AG10803 (cell line): ENCODE results near the gene ALX4.

Experiments used
- DNase-seq: peaks from one replicate; pipeline ENCODE4 v3.0.0; 2010; ENCODE audit warnings: low read depth
- H3K4me3 ChIP-seq: 2 replicates; pipeline ENCODE4 v1.5.1; 2011; ENCODE audit warnings: mild to moderate bottlenecking, low read length, control low read depth
- TF ChIP-seq, protein P1 (sequence below): conservative IDR thresholded peaks from 2 replicates; pipeline ENCODE4 v1.5.1; 2011; ENCODE audit warnings: mild to moderate bottlenecking, low read length, control low read depth, inconsistent platforms

The ALX4 gene

DNA sequence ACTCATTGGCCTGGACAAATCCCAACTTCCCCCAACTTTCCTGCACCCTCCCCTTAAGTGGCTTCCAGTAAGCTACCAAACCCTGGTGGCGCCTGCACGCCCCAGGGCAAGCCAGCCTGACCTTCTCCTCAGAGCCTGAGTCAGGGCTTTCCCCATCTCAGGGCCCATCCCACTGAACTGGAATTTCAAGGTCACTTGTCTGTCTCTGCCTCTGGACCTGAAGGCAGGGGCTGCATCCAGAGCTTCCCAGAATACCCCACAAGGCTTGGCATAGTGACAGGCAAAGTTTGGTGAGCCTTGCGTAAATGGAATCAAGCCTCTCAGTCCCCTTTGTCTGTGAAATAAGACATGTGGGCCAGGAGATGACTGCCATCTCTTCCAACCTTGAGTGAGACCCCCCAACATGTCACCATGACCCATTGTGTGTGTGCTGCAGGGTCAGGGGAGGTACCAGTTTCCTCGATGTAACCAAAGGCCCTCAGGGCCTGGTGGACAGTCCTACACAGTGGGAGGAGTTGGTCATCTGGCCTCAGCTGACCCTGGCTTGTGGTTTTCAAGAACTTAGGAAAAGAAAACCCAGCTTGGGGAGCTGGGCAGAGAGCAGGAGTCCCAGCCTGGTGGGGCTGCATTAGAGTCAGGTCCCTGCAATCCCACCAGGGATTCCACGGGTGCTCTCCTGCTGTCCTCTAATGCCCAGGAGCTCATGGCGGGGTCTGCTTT lies 8.9 kb downstream of the ALX4 start:
- TF ChIP-seq, protein P1, sequence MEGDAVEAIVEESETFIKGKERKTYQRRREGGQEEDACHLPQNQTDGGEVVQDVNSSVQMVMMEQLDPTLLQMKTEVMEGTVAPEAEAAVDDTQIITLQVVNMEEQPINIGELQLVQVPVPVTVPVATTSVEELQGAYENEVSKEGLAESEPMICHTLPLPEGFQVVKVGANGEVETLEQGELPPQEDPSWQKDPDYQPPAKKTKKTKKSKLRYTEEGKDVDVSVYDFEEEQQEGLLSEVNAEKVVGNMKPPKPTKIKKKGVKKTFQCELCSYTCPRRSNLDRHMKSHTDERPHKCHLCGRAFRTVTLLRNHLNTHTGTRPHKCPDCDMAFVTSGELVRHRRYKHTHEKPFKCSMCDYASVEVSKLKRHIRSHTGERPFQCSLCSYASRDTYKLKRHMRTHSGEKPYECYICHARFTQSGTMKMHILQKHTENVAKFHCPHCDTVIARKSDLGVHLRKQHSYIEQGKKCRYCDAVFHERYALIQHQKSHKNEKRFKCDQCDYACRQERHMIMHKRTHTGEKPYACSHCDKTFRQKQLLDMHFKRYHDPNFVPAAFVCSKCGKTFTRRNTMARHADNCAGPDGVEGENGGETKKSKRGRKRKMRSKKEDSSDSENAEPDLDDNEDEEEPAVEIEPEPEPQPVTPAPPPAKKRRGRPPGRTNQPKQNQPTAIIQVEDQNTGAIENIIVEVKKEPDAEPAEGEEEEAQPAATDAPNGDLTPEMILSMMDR = no peak
- H3K4me3 ChIP-seq = no peak overlapping the region
- DNase-seq = peak; percentile 49

DNA sequence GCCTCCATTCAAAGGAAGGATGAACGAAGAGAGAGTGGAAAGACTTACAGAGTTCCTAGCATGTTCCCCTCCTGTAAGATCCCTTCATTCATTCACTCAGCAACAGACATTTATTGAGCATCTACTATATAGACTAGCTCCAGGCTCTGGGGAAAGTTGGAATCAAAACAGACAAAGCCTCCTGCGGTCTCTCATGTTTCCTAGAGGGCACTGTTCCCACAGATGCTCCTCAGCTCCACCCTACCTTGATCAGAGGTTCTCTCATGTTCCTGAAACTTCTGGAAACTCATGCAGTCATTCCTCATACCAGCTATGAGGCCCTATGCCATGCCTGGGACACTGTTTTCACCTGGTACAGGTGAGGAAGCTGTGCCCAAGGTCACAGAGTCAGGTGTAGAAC lies 11.1 kb downstream of the ALX4 start:
- TF ChIP-seq, protein P1 = no peak
- H3K4me3 ChIP-seq = no peak overlapping the region
- DNase-seq = no peak

DNA sequence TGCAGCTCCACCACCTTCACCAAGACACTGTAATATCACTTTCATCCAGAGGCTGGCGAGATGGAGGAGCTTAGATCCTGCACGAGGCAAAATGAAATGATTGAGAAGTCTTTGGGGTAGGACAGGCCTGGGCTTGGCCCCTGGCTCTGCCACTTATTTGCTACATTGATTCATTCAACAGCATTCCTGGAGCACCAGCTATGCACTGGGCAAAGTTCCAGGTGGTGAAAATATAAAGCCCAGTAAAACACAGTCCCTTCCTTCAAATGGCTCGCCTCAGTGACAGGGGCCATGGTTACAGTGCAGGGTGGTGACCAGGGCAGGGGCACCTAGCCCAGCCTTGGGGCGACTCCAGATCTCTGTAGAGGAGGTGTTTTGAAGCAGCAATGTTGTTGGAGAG lies 19.7 kb downstream of the ALX4 start:
- DNase-seq = peak; percentile 54
- H3K4me3 ChIP-seq = no peak overlapping the region
- TF ChIP-seq, protein P1 = no peak

DNA sequence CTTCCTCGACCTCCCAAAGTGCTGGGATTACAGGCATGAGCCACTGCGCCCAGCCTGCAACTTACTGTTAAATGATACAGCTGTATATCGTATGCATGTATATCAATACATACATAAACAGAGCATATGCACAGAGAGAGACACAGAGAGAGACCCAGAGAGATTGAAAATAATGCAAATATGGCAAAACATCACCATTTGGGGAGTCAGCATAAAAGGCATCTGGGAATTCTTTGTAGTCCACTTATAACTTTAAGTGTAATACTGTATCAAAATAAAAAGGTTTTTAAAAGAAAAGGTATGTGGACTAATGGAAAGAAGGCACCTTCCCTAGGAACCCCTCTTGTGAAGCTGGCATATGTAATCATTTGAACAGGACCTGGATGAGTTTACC lies 21.8 kb downstream of the ALX4 start:
- no peak for DNase-seq
- H3K4me3 ChIP-seq = no peak overlapping the region
- TF ChIP-seq, protein P1 = no peak

DNA sequence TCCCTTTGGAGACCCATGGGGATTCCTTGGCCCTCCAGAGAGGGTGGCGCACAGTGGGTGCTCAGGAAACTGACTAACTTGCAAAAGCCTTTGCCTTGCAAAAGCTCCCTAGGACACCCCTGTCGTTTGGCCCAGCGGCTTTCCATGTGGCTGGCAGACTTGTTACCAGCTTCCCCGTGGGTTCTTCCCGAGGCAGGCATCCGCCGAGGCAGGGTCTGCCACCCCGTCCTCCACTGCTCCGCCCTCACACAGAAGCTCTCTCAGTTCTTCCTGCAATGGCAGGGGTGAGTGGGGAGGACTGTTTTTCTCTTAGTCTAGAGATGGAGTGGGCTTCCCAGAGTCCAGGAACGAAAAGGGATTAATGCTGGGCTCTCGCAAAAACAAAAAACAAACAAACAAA lies 23.0 kb downstream of the ALX4 start:
- no peak overlapping the region for H3K4me3 ChIP-seq
- no peak for DNase-seq
- TF ChIP-seq, protein P1 = no peak

DNA sequence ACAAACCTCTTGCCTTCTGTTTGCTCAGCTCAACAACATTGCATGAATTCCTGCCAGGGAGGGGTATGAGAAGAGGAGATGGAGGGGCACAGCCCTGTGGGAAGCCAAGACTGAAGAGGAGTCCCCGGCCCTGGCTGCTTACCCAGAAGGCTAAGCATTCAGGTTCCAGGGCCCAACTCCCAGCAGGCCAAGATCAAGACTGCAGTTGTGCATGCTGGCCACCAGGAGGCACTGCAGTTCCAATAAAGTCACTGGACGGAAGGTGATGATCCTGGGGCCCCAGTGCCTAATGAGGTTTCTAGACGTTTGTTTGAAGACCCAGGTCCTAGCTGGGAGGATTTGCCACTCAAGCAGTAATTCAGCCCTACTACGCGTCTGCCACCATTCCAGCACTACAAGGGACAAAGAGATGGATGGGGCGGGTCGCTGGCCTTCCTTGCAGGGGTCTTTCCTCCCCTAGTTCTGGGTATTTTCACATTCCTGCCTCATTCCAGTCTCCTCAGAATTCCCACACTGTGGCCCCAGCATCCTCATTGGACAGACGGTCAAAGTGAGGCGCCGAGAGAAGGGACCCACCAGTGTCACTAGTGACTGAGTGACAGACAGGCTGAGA lies 23.6 kb downstream of the ALX4 start:
- TF ChIP-seq, protein P1 = peak; percentile 93
- no peak overlapping the region for H3K4me3 ChIP-seq
- peak; percentile 48 for DNase-seq

DNA sequence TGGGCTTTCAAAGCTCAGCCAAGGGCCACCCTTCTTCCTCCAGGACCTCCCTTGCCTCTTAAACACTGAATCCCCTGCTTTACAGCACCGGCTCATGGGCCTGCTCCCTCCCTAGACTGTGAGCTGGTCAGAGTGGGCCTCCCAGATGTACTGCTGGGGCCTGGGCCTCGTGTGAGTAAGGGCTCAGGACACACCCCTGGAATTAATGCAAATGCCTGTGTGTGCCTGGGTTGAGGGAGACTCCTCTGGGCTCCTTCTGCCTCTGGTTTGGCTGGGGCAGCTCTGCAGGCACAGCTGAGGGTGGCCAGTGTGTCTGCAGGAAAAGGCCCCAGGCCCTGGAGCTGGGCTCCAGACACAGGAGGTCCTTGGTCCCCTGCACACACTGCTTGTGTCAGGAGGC lies 24.2 kb downstream of the ALX4 start:
- TF ChIP-seq, protein P1 = no peak
- no peak overlapping the region for H3K4me3 ChIP-seq
- no peak for DNase-seq
